ENCODE data around the gene ARMC9. TPM values are rescaled to one million over a fixed set of nuclear protein-coding genes. Genes with fewer than 3 reads are reported as not detected.

Gene ARMC9
- total RNA-seq, 1 experiment from 2014 or later = 42.7 TPM

DNA sequence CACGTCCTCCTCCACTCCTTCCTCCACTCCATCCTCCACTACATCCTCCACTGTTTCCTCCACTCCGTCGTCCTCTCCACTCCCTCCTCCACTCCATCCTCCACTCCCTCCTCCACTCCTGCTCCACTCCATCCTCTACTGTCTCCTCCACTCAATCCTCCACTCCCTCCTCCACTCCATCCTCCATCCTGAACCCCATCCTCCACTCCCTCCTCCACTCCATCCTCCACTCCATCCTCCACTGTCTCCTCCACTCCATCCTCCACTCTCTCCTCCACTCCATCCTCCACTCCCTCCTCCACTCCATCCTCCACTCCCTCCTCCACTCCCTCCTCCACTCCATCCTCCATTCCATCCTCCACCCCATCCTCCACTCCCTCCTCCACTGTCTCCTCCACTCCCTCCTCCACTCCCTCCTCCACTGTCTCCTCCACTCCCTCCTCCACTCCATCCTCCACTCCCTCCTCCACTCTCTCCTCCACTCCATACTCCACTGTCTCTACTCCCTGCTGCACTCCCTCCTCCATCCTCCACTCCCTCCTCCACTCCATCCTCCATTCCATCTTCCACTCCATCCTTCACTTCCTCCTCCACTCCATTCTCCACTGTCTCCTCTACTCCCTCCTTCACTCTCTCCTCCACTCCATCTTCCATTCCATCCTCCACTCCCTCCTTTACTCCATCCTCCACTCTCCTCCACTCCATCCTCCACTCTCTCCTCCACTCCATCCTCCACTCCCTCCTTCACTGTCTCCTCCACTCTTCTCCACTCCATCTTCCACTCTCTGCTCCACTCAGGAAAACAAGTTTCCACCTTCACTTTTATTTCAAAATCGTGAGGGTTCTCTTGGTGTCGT is 182.8 kb downstream of the ARMC9 start:
- ChIA-PET POLR2A (no interaction called here), CTCF (no interaction called here)
- Histone ChIP-seq H3K4me3 (ENCODE audit: low read depth in 2 of 2, low read length in 2 of 2) (no peak overlapping the region), H3K36me3 (ENCODE audit: control insufficient read depth, insufficient read depth, low read length) (no peaks in the 10 kb centered on the region), H3K27me3 (ENCODE audit: control insufficient read depth, insufficient read depth, low read length) (no peaks in the 10 kb centered on the region), H3K9me3 (ENCODE audit: control insufficient read depth, insufficient read depth, low read depth, low read length) (peaks cover 7% of the 10 kb centered on the region; the same call in 1 of the 2 replicates), H3K27ac (ENCODE audit: low read length) (peak overlapping the region; percentile 55; the same call in 1 of the 2 replicates), H3K4me1 (ENCODE audit: control insufficient read depth, insufficient read depth, low read length) (peaks cover 11% of the 10 kb centered on the region)
- BruUV-seq (replicated peaks) = no TSS peak
- ATAC-seq = no peak
- DNase-seq (ENCODE audit: low read depth, low spot score) = no peak
- in situ Hi-C loops (cut with HindIII; ENCODE audit: low pct_unique_long_range_greater_than_20kb, low sequenced_read_pairs) = no loop called here
- intact Hi-C loops (cut with micrococcal nuclease; ENCODE audit: unreplicated experiment) = no loop called here
- TF ChIP-seq SIN3A (IDR thresholded peaks at IDR 0.05; ENCODE audit: borderline replicate concordance, insufficient read depth, low read depth, low read length) (no peak), POLR2AphosphoS5 (IDR thresholded peaks at IDR 0.05; ENCODE audit: low read depth, low read length) (no peak), TCF7L2 (IDR thresholded peaks at IDR 0.05; ENCODE audit: low read depth, low read length) (no peak)
- TF ChIP-seq, protein P1, sequence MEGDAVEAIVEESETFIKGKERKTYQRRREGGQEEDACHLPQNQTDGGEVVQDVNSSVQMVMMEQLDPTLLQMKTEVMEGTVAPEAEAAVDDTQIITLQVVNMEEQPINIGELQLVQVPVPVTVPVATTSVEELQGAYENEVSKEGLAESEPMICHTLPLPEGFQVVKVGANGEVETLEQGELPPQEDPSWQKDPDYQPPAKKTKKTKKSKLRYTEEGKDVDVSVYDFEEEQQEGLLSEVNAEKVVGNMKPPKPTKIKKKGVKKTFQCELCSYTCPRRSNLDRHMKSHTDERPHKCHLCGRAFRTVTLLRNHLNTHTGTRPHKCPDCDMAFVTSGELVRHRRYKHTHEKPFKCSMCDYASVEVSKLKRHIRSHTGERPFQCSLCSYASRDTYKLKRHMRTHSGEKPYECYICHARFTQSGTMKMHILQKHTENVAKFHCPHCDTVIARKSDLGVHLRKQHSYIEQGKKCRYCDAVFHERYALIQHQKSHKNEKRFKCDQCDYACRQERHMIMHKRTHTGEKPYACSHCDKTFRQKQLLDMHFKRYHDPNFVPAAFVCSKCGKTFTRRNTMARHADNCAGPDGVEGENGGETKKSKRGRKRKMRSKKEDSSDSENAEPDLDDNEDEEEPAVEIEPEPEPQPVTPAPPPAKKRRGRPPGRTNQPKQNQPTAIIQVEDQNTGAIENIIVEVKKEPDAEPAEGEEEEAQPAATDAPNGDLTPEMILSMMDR (IDR thresholded peaks at IDR 0.05) = no peak
- TF ChIP-seq, protein P2, sequence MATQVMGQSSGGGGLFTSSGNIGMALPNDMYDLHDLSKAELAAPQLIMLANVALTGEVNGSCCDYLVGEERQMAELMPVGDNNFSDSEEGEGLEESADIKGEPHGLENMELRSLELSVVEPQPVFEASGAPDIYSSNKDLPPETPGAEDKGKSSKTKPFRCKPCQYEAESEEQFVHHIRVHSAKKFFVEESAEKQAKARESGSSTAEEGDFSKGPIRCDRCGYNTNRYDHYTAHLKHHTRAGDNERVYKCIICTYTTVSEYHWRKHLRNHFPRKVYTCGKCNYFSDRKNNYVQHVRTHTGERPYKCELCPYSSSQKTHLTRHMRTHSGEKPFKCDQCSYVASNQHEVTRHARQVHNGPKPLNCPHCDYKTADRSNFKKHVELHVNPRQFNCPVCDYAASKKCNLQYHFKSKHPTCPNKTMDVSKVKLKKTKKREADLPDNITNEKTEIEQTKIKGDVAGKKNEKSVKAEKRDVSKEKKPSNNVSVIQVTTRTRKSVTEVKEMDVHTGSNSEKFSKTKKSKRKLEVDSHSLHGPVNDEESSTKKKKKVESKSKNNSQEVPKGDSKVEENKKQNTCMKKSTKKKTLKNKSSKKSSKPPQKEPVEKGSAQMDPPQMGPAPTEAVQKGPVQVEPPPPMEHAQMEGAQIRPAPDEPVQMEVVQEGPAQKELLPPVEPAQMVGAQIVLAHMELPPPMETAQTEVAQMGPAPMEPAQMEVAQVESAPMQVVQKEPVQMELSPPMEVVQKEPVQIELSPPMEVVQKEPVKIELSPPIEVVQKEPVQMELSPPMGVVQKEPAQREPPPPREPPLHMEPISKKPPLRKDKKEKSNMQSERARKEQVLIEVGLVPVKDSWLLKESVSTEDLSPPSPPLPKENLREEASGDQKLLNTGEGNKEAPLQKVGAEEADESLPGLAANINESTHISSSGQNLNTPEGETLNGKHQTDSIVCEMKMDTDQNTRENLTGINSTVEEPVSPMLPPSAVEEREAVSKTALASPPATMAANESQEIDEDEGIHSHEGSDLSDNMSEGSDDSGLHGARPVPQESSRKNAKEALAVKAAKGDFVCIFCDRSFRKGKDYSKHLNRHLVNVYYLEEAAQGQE (IDR thresholded peaks at IDR 0.05; ENCODE audit: insufficient read depth in 1 of 2, low read depth in 2 of 2, low read length in 1 of 2) = no peak

DNA sequence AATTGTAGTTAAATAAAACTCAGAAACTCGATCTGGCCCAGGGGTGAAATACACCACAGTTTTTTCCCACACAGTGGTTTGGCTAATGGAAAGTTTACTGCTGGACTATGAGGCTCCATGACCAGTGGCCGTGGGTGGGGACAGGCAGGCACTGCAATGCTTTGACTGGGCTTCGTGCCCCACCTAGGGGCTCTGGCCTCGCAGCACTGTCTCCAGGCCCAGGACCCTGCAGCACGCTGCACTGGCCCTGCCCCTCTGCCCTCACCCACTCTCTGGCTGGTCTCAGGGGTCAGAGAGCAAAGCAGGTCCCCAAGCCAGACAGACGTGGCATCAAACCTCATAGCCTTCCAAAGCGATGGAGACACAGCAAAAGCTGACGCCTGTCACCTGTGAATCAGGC is 183.7 kb downstream of the ARMC9 start:
- ATAC-seq (no peak), DNase-seq (ENCODE audit: low read depth, low spot score) (no peak)
- peaks cover 7% of the 10 kb centered on the region; the same call in 1 of the 2 replicates for H3K9me3 ChIP-seq (ENCODE audit: control insufficient read depth, insufficient read depth, low read depth, low read length)
- H3K27ac ChIP-seq (ENCODE audit: low read length) = peak overlapping the region; percentile 55; the same call in 1 of the 2 replicates
- no peak for TF ChIP-seq SIN3A (IDR thresholded peaks at IDR 0.05; ENCODE audit: borderline replicate concordance, insufficient read depth, low read depth, low read length)
- TF ChIP-seq POLR2AphosphoS5 (IDR thresholded peaks at IDR 0.05; ENCODE audit: low read depth, low read length) = no peak
- TF ChIP-seq, protein P1 (IDR thresholded peaks at IDR 0.05) = no peak
- TF ChIP-seq, protein P2 (IDR thresholded peaks at IDR 0.05; ENCODE audit: insufficient read depth in 1 of 2, low read depth in 2 of 2, low read length in 1 of 2) = no peak
- TF ChIP-seq TCF7L2 (IDR thresholded peaks at IDR 0.05; ENCODE audit: low read depth, low read length) = no peak
- H3K4me3 ChIP-seq (ENCODE audit: low read depth in 2 of 2, low read length in 2 of 2) = no peak overlapping the region
- no peaks in the 10 kb centered on the region for H3K36me3 ChIP-seq (ENCODE audit: control insufficient read depth, insufficient read depth, low read length)
- intact Hi-C loops (cut with micrococcal nuclease; ENCODE audit: unreplicated experiment) = no loop called here
- BruUV-seq (replicated peaks) = no TSS peak
- H3K27me3 ChIP-seq (ENCODE audit: control insufficient read depth, insufficient read depth, low read length) = no peaks in the 10 kb centered on the region
- H3K4me1 ChIP-seq (ENCODE audit: control insufficient read depth, insufficient read depth, low read length) = peaks cover 17% of the 10 kb centered on the region
- in situ Hi-C loops (cut with HindIII; ENCODE audit: low pct_unique_long_range_greater_than_20kb, low sequenced_read_pairs) = no loop called here
- ChIA-PET CTCF (no interaction called here), POLR2A (no interaction called here)
